GM23338 (cell line): Measurements from ENCODE around the gene TAOK1. TPM values are rescaled to one million over a fixed set of nuclear protein-coding genes. Genes with fewer than 3 reads are reported as not detected.

Source experiments
- ATAC-seq: fragments of 200-7000 bp; cut with Tn5 transposase; 3 replicates; pipeline ENCODE4 v1.9.1; 2020
- DNase-seq: peaks from one replicate; pipeline ENCODE4 v3.0.0-alpha.2; 2015; ENCODE audit warnings: low spot score
- H2AFZ ChIP-seq: fragments of 200-600 bp; sonication (generic); 2 replicates; pipeline ENCODE4 v1.8.0; 2016; ENCODE audit warnings: antibody characterized with exemption, mild to moderate bottlenecking, moderate library complexity
- H3F3A ChIP-seq: fragments of 200-600 bp; sonication (generic); replicated peaks from 2 replicates; pipeline ENCODE4 v1.8.0; 2017; ENCODE audit warnings: antibody characterized with exemption, mixed run types, low read depth
- H3K27ac ChIP-seq: fragments of 200-600 bp; sonication (generic); 2 replicates; pipeline ENCODE4 v1.6.1; 2016; ENCODE audit warnings: low read depth
- H3K27me3 ChIP-seq: fragments of 200-600 bp; sonication (generic); 2 replicates; pipeline ENCODE4 v1.8.0; 2016; ENCODE audit warnings: mild to moderate bottlenecking, mixed run types, moderate library complexity; ENCODE audit not compliant: insufficient read depth
- H3K36me3 ChIP-seq: fragments of 200-600 bp; sonication (generic); 2 replicates; pipeline ENCODE4 v1.8.0; 2016; ENCODE audit warnings: mild to moderate bottlenecking; ENCODE audit not compliant: insufficient read depth
- H3K4me1 ChIP-seq: fragments of 200-600 bp; sonication (generic); 2 replicates; pipeline ENCODE4 v1.8.0; 2016; ENCODE audit warnings: mild to moderate bottlenecking, moderate library complexity; ENCODE audit not compliant: insufficient read depth
- H3K4me2 ChIP-seq: fragments of 200-600 bp; sonication (generic); 2 replicates; pipeline ENCODE4 v1.7.1; 2017; ENCODE audit warnings: mixed run types
- H3K4me3 ChIP-seq: fragments of 200-600 bp; sonication (generic); 2 replicates; pipeline ENCODE4 v1.6.1; 2016; ENCODE audit warnings: mixed run types
- H3K79me2 ChIP-seq: fragments of 200-600 bp; sonication (generic); replicated peaks from 2 replicates; pipeline ENCODE4 v1.8.0; 2017; ENCODE audit warnings: mild to moderate bottlenecking; ENCODE audit not compliant: insufficient read depth
- H3K9me2 ChIP-seq: fragments of 200-600 bp; sonication (generic); 2 replicates; pipeline ENCODE4 v1.8.0; 2017; ENCODE audit not compliant: insufficient read depth
- H4K20me1 ChIP-seq: fragments of 200-600 bp; sonication (generic); replicated peaks from 2 replicates; pipeline ENCODE4 v1.8.0; 2017; ENCODE audit warnings: mild to moderate bottlenecking; ENCODE audit not compliant: insufficient read depth
- H3K27ac Mint-ChIP-seq: 2 replicates; pipeline ENCODE4 v1.8.0; 2020; ENCODE audit warnings: inconsistent platforms, mild to moderate bottlenecking, moderate library complexity, mixed read lengths
- H3K27me3 Mint-ChIP-seq: 3 replicates; pipeline ENCODE4 v1.8.0; 2022; ENCODE audit warnings: low read depth, mild to moderate bottlenecking, moderate library complexity, mixed read lengths, inconsistent platforms; ENCODE audit not compliant: insufficient read depth, poor library complexity
- H3K36me3 Mint-ChIP-seq: 3 replicates; pipeline ENCODE4 v1.8.0; 2021; ENCODE audit warnings: low read depth, mild to moderate bottlenecking, inconsistent platforms, moderate library complexity, mixed read lengths
- H3K4me1 Mint-ChIP-seq: 3 replicates; pipeline ENCODE4 v1.8.0; 2020; ENCODE audit warnings: mild to moderate bottlenecking, inconsistent platforms, mixed read lengths
- H3K4me3 Mint-ChIP-seq: 3 replicates; pipeline ENCODE4 v1.8.0; 2021; ENCODE audit warnings: moderate library complexity, mild to moderate bottlenecking, inconsistent platforms, mixed read lengths
- H3K9me3 Mint-ChIP-seq: 3 replicates; pipeline ENCODE4 v1.8.0; 2020; ENCODE audit warnings: moderate library complexity, mild to moderate bottlenecking, inconsistent platforms, mixed read lengths
- CREB1 ChIP-seq: fragments of 250-450 bp; sonication (Bioruptor Pico); IDR thresholded peaks from 2 replicates; pipeline ENCODE4 v1.5.0; 2020; ENCODE audit warnings: low read depth, mild to moderate bottlenecking, moderate library complexity
- CTCF ChIP-seq, 2 experiments: fragments of 200-600 bp in 1 of 2; sonication (generic) in 1 of 2; conservative IDR thresholded peaks; 2 replicates each; pipeline versions ENCODE4 v1.5.1 to v1.6.1; 2016 to 2017; ENCODE audit warnings: antibody characterized with exemption in 2 of 2, low read depth in 2 of 2, mild to moderate bottlenecking in 2 of 2, moderate library complexity in 1 of 2
- ETS1 ChIP-seq: IDR thresholded peaks from 2 replicates; pipeline ENCODE4 v1.6.1; 2016; ENCODE audit warnings: antibody characterized with exemption
- EZH2phosphoT487 ChIP-seq: fragments of 200-600 bp; sonication (generic); IDR thresholded peaks from one replicate; pipeline ENCODE4 v1.8.1; 2018; ENCODE audit warnings: antibody characterized with exemption; ENCODE audit not compliant: unreplicated experiment
- JUNB ChIP-seq: IDR thresholded peaks from one replicate; pipeline ENCODE4 v1.6.1; 2016; ENCODE audit warnings: antibody characterized with exemption; ENCODE audit not compliant: unreplicated experiment
- REST ChIP-seq: IDR thresholded peaks from one replicate; pipeline ENCODE4 v1.6.1; 2018; ENCODE audit warnings: antibody characterized with exemption; ENCODE audit not compliant: unreplicated experiment
- STAT1 ChIP-seq: IDR thresholded peaks from one replicate; pipeline ENCODE4 v1.6.1; 2016; ENCODE audit warnings: antibody characterized with exemption; ENCODE audit not compliant: unreplicated experiment
- ZNF114 ChIP-seq: fragments of 250-450 bp; sonication (Bioruptor Pico); IDR thresholded peaks from 2 replicates; pipeline ENCODE4 v1.5.0; 2020; ENCODE audit warnings: mild to moderate bottlenecking, moderate library complexity
- ZNF331 ChIP-seq: fragments of 250-450 bp; sonication (Bioruptor Pico); IDR thresholded peaks from 2 replicates; pipeline ENCODE4 v1.5.0; 2020; ENCODE audit warnings: low read depth, mild to moderate bottlenecking, moderate library complexity
- ZNF462 ChIP-seq: fragments of 250-450 bp; sonication (Bioruptor Pico); IDR thresholded peaks from 2 replicates; pipeline ENCODE4 v1.5.0; 2020; ENCODE audit warnings: mild to moderate bottlenecking, moderate library complexity
- polyA plus RNA-seq: library from polyadenylated mRNA; unstranded; fragments of >200 nt; fragmentation: Nextera tagmentation; extraction: Ambion mirVana; gene quantifications from 2 replicates; pipeline ENCODE4 v1.2.1, GENCODE V29; 2016
- total RNA-seq: library from RNA; depleted of rRNA; stranded (reverse); fragments of >200 nt; shearing (Covaris generic); gene quantifications from 2 replicates; pipeline ENCODE4 v1.2.3, GENCODE V29; 2014

TAOK1 gene
- total and polyA plus RNA-seq, 2 experiments from 2014 or later = 19.4 to 69.8 TPM

DNA sequence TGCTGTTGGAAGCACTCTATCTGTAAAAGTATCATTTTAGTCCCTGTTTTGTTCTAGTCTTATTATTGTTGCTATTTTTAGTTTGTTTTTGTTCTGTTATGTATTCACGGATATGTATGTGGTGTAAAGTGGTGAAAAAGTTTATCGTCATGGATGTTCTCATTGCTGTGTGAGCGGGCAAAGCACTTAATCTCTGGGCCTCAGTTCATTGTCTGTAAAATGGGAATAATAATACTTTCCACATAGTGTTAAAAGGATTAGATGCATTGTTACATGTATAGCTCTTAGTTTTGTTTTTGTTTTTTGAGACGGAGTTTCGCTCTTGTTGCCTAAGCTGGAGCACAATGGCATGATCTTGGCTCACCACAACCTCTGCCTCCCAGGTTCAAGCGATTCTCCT, 19.8 kb downstream of the TAOK1 start:
- Mint-ChIP-seq H3K27me3 (no peaks in the 10 kb centered on the region), H3K36me3 (peaks cover 4% of the 10 kb centered on the region; the same call in 1 of the 3 replicates), H3K4me1 (peaks cover 8% of the 10 kb centered on the region; the same call in 2 of the 3 replicates), H3K9me3 (no peaks in the 10 kb centered on the region), H3K4me3 (no peak overlapping the region), H3K27ac (no peak overlapping the region)
- no peak overlapping the region for H3K4me2 ChIP-seq
- no peak for ATAC-seq
- H3K27me3 ChIP-seq = no peaks in the 10 kb centered on the region
- H3K9me2 ChIP-seq = no peaks in the 10 kb centered on the region
- no peak overlapping the region for H2AFZ ChIP-seq
- H4K20me1 ChIP-seq = peaks cover 66% of the 10 kb centered on the region
- no peaks in the 10 kb centered on the region for H3K36me3 ChIP-seq
- H3K4me3 ChIP-seq = no peak overlapping the region
- H3K79me2 ChIP-seq = peaks cover 100% of the 10 kb centered on the region
- 0 out of 2 replicates have a peak overlapping the region, but pooled peaks have one; percentile 36 for H3K27ac ChIP-seq
- H3F3A ChIP-seq = 0 out of 2 replicates have a peak, but pooled peaks cover 7% of the 10 kb centered on the region
- DNase-seq = no peak
- H3K4me1 ChIP-seq = no peaks in the 10 kb centered on the region
- TF ChIP-seq JUNB (no peak), ETS1 (no peak), ZNF462 (CRISPR knock-in tag) (no peak), EZH2phosphoT487 (no peak), CTCF (conservative IDR thresholded peaks at IDR 0.05; ENCODE audit: low read depth in 2 of 2) (no peak), STAT1 (no peak), CREB1 (CRISPR knock-in tag) (no peak), ZNF114 (CRISPR knock-in tag) (no peak), REST (no peak), ZNF331 (no peak)
